ENCODE results near the gene UGT1A6. TPM values are rescaled to one million over a fixed set of nuclear protein-coding genes. Genes with fewer than 3 reads are reported as not detected.
A peak's percentile ranks its signal among the peaks of the same experiment; 100 is the strongest.

UGT1A6 gene
- total RNA-seq, 1 experiment from 2014 or later = 549 TPM

DNA sequence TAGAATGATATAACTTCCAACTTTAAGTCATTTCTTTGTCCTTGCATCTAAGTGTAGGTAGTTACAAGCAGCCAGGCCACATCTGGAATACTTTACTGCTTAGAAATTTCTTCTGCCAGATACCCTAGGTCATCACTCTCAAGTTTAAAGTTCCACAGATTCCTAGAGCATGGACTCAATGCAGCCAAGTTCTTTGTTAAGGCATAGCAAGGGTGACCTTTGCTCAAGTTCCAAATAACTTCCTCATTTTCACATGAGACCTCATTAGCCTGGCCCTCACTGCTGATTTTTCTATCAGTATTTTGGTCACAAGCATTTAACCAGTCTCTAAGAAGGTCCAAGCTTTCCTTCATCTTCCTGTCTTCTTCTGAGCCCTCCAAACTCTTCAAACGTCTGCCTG lies 28.8 kb upstream of the UGT1A6 start:
- no TSS peak for BruUV-seq (replicated peaks)
- ChIA-PET POLR2A (ENCODE audit: unreplicated experiment) (no interaction called here), CTCF (no interaction called here)
- no peak overlapping the region for H3K4me3 ChIP-seq
- intact Hi-C loops (cut with micrococcal nuclease; ENCODE audit: unreplicated experiment) = no loop called here
- no peaks in the 10 kb centered on the region for H3K4me1 ChIP-seq (replicated peaks; ENCODE audit: insufficient read depth)
- no peaks in the 10 kb centered on the region for H3K36me3 ChIP-seq (ENCODE audit: low read depth)
- H3K9me2 ChIP-seq (ENCODE audit: insufficient read depth) = no peaks in the 10 kb centered on the region
- TF ChIP-seq, protein P1, sequence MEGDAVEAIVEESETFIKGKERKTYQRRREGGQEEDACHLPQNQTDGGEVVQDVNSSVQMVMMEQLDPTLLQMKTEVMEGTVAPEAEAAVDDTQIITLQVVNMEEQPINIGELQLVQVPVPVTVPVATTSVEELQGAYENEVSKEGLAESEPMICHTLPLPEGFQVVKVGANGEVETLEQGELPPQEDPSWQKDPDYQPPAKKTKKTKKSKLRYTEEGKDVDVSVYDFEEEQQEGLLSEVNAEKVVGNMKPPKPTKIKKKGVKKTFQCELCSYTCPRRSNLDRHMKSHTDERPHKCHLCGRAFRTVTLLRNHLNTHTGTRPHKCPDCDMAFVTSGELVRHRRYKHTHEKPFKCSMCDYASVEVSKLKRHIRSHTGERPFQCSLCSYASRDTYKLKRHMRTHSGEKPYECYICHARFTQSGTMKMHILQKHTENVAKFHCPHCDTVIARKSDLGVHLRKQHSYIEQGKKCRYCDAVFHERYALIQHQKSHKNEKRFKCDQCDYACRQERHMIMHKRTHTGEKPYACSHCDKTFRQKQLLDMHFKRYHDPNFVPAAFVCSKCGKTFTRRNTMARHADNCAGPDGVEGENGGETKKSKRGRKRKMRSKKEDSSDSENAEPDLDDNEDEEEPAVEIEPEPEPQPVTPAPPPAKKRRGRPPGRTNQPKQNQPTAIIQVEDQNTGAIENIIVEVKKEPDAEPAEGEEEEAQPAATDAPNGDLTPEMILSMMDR (conservative IDR thresholded peaks at IDR 0.05) = no peak
- no peak for TF ChIP-seq EZH2 (IDR thresholded peaks at IDR 0.05; ENCODE audit: low read depth)
- H2AFZ ChIP-seq = no peak overlapping the region
- H3K79me2 ChIP-seq (ENCODE audit: low read depth) = no peaks in the 10 kb centered on the region
- H3F3A ChIP-seq (ENCODE audit: insufficient read depth, low read depth) = no peaks in the 10 kb centered on the region
- no peak overlapping the region for H3K27ac ChIP-seq
- no peak overlapping the region for H3K4me2 ChIP-seq
- peak in 1 of 2 experiments; percentile 37 for DNase-seq
- H3K27me3 ChIP-seq (ENCODE audit: insufficient read depth, low read depth) = no peaks in the 10 kb centered on the region
- H3K9me3 ChIP-seq (ENCODE audit: insufficient read depth, low read depth) = peaks cover 18% of the 10 kb centered on the region
- H4K20me1 ChIP-seq (ENCODE audit: insufficient read depth) = no peaks in the 10 kb centered on the region

DNA sequence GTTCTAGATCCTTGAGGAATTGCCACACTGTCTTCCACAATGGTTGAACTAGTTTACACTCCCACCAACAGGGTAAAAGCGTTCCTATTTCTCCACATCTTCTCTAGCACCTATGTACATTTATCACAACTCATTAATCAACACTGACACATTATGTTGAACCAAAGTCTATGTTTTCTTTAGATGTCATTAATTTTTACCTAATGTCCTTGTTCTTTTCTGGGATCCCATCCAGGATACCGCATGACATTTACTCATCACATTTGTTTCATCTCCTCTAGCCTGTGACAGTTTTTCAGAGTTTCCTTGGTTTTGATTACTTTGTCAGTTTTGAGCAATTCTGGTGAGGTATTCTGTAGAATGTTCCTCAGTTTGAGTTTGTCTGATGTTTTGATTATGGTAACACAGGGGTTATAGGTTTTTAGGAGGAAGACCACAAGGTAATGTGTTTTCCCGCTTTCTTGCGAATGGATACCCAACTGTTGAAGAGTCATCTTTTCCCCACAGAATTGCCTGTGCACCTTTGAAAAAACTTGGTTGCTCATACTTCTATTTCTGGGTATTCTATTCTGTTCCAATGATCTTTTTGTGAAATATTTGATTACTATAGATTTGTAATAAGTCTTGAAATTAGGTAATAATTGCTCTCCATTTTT lies 24.0 kb upstream of the UGT1A6 start:
- no peak overlapping the region for H2AFZ ChIP-seq
- H3K4me1 ChIP-seq (replicated peaks; ENCODE audit: insufficient read depth) = no peaks in the 10 kb centered on the region
- H3K4me2 ChIP-seq = no peak overlapping the region
- ChIA-PET CTCF (no interaction called here), POLR2A (ENCODE audit: unreplicated experiment) (no interaction called here)
- H3F3A ChIP-seq (ENCODE audit: insufficient read depth, low read depth) = no peaks in the 10 kb centered on the region
- no peaks in the 10 kb centered on the region for H3K27me3 ChIP-seq (ENCODE audit: insufficient read depth, low read depth)
- H3K4me3 ChIP-seq = no peak overlapping the region
- no peaks in the 10 kb centered on the region for H3K9me2 ChIP-seq (ENCODE audit: insufficient read depth)
- intact Hi-C loops (cut with micrococcal nuclease; ENCODE audit: unreplicated experiment) = no loop called here
- TF ChIP-seq, protein P1 (conservative IDR thresholded peaks at IDR 0.05) = no peak
- no peak for TF ChIP-seq EZH2 (IDR thresholded peaks at IDR 0.05; ENCODE audit: low read depth)
- BruUV-seq (replicated peaks) = no TSS peak
- no peaks in the 10 kb centered on the region for H3K79me2 ChIP-seq (ENCODE audit: low read depth)
- peak in 1 of 2 experiments; percentile 6 for DNase-seq
- peaks cover 5% of the 10 kb centered on the region; the same call in 1 of the 2 replicates for H3K9me3 ChIP-seq (ENCODE audit: insufficient read depth, low read depth)
- H4K20me1 ChIP-seq (ENCODE audit: insufficient read depth) = no peaks in the 10 kb centered on the region
- no peak overlapping the region for H3K27ac ChIP-seq
- no peaks in the 10 kb centered on the region for H3K36me3 ChIP-seq (ENCODE audit: low read depth)

DNA sequence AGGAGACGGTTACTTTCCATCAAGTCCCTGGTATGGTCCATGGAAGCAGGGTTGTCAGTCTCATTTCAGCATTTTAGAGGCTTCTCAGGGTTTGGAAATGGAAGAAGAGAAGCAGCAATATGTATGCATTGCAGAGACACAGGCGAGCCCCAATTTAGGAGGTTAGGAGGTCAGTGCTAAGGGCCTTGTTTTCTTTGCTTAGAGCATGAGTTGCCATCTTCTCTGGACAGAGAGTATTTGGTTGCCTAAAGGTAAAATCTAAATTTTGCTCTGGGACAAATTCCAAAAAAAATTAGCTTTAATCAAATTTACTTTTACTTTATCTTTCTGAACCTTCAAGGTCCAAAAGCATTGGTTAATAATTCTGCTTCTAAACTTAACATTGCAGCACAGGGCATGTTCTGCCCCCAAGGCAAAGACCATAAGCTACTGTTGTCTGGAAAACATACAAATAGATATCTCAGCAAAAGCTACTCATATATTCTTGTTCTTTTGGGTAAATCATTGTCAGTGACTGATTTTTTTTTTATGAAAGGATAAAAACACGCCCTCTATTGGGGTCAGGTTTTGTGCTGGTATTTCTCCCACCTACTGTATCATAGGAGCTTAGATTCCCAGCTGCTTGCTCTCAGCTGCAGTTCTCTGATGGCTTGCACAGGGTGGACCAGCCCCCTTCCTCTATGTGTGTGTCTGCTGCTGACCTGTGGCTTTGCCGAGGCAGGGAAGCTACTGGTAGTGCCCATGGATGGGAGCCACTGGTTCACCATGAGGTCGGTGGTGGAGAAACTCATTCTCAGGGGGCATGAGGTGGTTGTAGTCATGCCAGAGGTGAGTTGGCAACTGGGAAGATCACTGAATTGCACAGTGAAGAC lies 21.2 kb upstream of the UGT1A6 start, which contains the start of gene UGT1A9:
Gene UGT1A9 (plus strand): TSS at position 609 of the 872 bp plus-strand sequence. CDS start 37 bp downstream, at position 646.
- Histone ChIP-seq H3K4me2 (no peak within 1 kb of the TSS), H3K9me3 (ENCODE audit: insufficient read depth, low read depth) (no peaks in the 10 kb centered on the region; the same call in 1 of the 2 replicates), H3K79me2 (ENCODE audit: low read depth) (no peaks in the 10 kb centered on the region), H3K27me3 (ENCODE audit: insufficient read depth, low read depth) (no peaks in the 10 kb centered on the region), H3K36me3 (ENCODE audit: low read depth) (no peaks in the 10 kb centered on the region), H3F3A (ENCODE audit: insufficient read depth, low read depth) (no peaks in the 10 kb centered on the region), H4K20me1 (ENCODE audit: insufficient read depth) (no peaks in the 10 kb centered on the region), H2AFZ (0 out of 2 replicates have a peak within 1 kb of the TSS, but pooled peaks have one; percentile 19), H3K4me3 (no peak within 1 kb of the TSS), H3K4me1 (replicated peaks; ENCODE audit: insufficient read depth) (no peaks in the 10 kb centered on the region), H3K27ac (no peak within 1 kb of the TSS), H3K9me2 (ENCODE audit: insufficient read depth) (peaks cover 4% of the 10 kb centered on the region; the same call in 1 of the 2 replicates)
- ChIA-PET POLR2A (ENCODE audit: unreplicated experiment) (no interaction called here), CTCF (no interaction called here)
- no TSS peak for BruUV-seq (replicated peaks)
- intact Hi-C loops (cut with micrococcal nuclease; ENCODE audit: unreplicated experiment) = no loop called here
- TF ChIP-seq, protein P1 (conservative IDR thresholded peaks at IDR 0.05) = no peak
- TF ChIP-seq EZH2 (IDR thresholded peaks at IDR 0.05; ENCODE audit: low read depth) = no peak
- peak in 1 of 2 experiments; percentile 22 for DNase-seq
